Ovary (tissue), 3 donors: ENCODE data around the gene LACTB.

ENCODE experiments used
- CTCF ChIP-seq, 3 donors: fragments of 450-650 bp in 2 of 3; fragments of 200-600 bp in 1 of 3; IDR thresholded peaks; one replicate each; pipeline versions ENCODE4 v1.5.1 to v1.8.0; 2016 to 2022; ENCODE audit warnings: antibody characterized with exemption in 3 of 3, mild to moderate bottlenecking in 1 of 3
- POLR2A ChIP-seq: fragments of 450-650 bp; IDR thresholded peaks from one replicate; pipeline ENCODE4 v1.6.1; 2017; ENCODE audit warnings: antibody characterized with exemption, mild to moderate bottlenecking, moderate library complexity
- donor health status: DM: no; HTN: no; CAD: no.

- TF ChIP-seq CTCF (IDR thresholded peaks at IDR 0.05) (no peak), POLR2A (no peak)
These were observed 64.4 kb downstream of the LACTB start for GRCh38 chr15:63186065-63186464.
